NCI-H1694 (cell line): ENCODE data around the gene LGMN.
"Not testable (repeated sequence)": the region's sequence is repeated elsewhere in the genome, so short reads cannot be mapped to it uniquely, and the experiment has no call there.

ENCODE experiments used
- DNase-seq: peaks from one replicate; lab custom pipeline; 2025; lab: John Stamatoyannopoulos, UW

The LGMN gene

DNA sequence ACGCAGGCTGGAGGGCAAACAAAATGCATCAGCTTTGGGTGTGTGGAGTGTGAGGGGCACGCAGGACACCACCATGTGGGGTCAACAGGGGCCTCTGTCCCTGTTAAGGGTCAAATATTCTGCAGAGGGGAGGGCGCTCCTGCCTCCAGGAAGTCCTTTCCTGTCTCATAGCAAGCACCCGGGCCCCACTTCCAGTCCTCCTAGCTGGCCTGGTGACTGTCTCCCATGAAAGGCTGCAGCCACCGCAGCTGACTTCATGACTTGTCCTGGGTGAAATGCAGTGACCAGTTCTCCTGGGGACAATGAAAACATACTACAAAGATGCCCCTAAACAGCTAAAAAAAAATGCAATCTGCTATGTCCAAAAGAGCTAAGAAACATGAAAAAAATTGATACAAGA lies 53.6 kb downstream of the LGMN start:
- no peak for DNase-seq

- DNase-seq: peak; percentile 46
Measured at GRCh38 chr14:92693998-92694795, 54.2 kb downstream of the LGMN start.

GRCh38 chr14:92692822-92693226 lies 55.6 kb downstream of the LGMN start:
- DNase-seq: peak; percentile 98

- DNase-seq: peak; percentile 87
Measured at GRCh38 chr14:92690171-92691011, 58.0 kb downstream of the LGMN start.

DNA sequence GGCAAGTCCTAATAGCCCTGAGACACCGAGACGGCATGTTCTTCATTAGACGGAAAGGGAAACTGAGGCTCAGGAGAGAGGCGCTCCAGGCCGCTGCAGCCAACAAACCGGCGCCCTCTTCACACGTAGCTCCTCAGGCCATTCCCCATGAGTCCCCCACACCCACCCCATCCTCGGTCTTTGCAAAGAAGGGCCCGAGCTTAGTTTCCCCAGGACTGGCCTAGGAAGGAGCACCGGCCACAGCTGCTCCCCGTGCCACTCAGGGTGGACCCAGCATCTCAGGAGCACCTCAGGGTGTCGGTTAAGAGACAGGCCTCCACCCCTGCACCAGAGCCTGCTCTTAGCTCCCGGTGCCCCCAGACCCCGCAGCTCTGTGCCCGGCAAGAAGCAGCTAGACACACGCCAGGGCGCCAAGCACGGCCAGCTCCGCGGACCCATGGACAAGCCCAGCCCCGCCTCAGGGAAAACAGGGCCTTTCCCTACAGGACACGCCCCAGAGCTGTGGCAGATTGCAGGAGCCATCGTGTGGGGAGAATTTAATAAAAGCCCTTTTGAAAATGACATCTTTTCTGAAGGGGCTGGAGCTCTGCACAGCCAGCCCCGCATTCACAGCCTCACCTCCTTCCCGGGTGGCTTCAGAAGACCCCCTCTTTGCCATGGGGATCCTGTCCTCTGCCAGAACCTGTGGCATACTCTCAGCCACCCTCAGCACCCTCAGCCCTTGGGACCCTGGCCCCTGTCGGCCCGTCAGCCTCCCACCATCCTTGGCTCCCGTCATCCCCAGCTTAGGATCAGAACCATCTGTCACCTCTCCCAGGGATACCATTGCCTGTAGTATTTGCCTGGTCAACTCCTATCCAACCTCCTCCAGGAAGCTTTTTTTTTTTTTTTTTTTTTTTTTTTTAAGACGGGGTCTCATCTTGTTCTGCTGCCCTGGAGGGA lies 59.7 kb downstream of the LGMN start:
- DNase-seq: peak; percentile 75

DNA sequence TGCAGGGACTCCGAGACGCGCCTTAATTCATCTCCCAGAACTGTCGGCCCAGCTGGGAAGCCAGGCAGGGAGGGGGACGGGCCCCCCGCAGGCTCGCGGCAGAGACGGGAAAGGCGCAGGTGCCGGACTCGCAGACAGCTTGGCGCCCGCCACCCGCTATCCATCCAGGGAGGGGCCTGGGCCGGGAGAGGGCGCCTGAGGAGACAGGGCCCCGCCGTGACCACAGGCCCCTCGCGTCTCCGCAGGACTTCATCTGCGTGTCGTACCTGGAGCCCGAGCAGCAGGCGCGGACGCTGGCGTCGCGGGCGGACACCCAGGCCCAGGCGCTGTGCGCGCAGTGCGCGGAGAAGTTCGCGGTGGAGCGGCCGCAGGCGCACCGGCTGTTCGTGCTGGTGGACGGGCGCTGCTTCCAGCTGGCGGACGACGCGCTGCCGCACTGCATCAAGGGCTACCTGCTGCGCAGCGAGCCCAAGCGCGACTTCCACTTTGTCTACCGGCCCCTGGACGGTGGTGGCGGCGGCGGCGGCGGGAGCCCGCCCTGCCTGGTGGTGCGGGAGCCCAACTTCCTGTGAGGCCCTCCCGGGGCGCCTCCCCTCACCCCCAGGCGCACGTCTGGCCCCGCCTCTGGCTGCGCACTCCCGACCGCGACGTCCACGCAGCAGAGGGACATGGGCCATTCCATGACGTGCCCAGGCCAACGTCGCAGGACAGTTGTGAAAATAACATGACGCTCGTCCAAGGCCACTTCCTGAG lies 60.6 kb downstream of the LGMN start:
- no peak for DNase-seq

DNA sequence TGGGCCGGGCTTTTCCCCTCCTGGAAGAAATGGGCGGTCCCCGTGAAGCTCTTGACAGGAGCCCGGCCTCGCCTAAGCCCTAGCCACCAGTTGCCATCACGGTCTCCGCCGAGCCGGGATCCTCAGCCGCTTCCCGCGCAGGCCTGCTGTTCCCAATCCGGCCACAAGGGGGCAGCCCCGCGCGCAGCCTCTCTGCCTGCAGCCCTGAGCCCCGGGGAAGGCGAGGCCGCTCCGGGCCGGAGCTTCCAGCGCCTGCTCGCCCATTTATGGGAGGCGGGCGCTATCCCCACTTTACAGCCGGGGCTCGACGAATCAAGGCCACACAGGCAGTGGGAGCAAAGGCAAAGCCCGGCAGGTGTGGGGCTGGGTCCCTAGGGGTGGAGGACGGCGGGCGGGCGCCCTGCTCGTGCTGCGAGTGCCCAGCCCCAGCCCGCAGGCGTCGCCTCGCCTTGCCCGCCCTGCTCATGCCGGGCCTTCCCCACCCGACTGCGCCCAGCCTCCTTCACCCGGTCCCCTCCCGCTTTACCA lies 61.5 kb downstream of the LGMN start:
- peak; percentile 91 for DNase-seq

DNA sequence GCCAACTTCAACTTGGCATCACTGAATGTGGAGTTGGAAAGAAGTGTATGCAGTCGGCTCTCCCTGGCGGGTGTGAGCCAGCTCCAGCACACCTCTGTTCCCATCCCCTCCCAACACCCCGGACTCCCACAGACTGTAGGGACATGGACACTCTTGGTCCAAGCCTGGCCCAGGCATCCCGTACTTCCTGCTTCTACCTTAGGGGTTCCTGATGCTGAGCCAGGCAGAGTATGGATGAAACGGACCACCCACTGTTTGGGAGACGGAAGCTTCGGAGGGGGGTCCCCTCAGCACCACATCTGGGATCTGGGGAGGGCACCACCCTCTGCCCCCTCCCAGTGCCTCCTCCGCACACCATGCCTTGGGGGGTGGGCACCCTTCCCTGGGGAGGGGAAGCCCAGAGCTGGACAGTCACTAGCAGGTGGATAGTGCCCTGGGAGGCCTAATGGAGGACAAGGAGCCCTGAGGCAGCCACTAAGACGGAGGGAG lies 62.0 kb downstream of the LGMN start:
- no peak for DNase-seq

DNA sequence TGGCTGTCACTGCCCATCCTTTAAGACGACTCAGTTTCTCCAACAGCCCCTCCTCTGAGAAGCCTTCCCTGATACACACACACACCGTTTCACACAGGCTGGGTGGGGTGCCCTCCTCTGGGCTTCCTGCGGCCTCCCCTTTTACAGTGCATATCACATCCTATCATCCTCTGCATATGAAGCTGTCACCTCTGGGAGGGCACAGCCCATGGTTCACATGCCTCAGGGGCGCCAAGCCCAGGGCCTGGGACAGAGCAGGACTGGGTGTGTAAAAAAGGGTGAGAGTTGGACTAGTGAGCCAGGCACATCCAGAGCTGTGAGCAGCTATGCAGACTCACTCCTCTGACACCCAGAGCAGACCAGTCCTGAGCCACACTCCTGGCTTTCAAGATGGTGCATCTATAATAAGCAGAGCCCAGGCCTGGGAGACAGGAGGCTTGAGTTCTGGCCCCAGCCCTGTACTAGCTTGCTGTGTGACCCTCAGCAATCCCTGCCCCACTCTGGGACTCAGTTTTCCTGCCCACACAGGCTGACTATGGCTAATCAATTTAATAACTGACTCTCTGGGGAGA lies 62.6 kb downstream of the LGMN start:
- DNase-seq: no peak

GRCh38 chr14:92684801-92685560 lies 63.4 kb downstream of the LGMN start:
- DNase-seq: no peak

GRCh38 chr14:92683041-92683440 lies 65.4 kb downstream of the LGMN start:
- DNase-seq: no peak

- peak; percentile 81 for DNase-seq
Measured at GRCh38 chr14:92680781-92681650, 67.4 kb downstream of the LGMN start.

DNA sequence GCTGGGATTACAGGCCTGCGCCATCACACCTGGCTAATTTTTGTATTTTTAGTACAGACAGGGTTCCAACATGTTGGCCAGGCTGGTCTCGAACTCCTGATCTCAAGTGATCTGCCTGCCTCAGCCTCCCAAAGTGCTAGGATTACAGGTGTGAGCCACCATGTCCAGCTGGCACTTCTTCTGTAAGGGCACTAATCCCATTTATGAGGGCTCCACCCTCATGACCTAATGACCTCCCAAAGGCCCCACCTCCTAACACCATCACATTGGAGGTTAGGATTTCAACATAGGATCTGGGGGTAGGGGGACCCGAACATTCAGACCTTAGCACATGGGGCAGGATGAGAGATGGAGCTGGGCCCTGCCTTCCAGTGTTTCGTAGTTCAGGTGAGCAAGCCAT lies 68.1 kb downstream of the LGMN start:
- DNase-seq: not testable (repeated sequence)

- no peak for DNase-seq
Measured at GRCh38 chr14:92679246-92679645, 69.2 kb downstream of the LGMN start.

DNA sequence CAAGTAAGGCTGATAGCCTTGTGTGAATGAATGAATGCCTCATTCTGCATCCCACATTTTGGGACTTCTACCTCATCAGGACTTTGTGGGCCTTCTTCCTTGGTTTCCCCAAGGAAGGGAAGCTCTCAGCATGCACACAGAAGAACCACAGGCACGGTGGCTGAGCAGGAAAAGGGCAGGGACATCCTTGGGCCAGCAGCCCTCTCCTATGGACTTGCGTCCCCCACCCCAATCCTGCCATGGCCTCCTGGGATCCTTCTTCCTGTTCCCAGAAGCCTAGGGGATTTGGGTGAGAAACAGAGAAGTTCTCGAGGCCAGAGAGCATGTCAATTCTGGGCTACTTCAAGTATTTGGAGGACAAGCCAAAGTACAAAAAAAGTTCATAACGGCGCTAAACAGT lies 69.7 kb downstream of the LGMN start:
- no peak for DNase-seq

DNA sequence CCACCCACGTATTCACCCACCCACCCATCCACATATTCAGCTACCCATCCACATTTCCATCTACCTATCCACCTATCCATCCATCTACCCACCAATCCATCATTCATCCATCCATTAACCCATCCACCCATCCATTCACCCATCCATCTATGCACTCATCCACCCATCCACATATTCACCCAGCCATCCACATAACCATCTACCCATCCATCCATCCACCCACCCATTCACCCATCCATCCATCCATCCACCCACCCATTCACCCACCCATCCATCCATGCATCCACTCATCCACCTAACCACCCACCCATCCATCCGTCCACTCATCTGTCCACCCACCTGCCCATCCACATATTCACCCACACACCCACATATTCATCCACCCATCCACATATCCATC lies 70.5 kb downstream of the LGMN start:
- DNase-seq: no peak

- no peak for DNase-seq
Measured at GRCh38 chr14:92677087-92677668, 71.2 kb downstream of the LGMN start.

DNA sequence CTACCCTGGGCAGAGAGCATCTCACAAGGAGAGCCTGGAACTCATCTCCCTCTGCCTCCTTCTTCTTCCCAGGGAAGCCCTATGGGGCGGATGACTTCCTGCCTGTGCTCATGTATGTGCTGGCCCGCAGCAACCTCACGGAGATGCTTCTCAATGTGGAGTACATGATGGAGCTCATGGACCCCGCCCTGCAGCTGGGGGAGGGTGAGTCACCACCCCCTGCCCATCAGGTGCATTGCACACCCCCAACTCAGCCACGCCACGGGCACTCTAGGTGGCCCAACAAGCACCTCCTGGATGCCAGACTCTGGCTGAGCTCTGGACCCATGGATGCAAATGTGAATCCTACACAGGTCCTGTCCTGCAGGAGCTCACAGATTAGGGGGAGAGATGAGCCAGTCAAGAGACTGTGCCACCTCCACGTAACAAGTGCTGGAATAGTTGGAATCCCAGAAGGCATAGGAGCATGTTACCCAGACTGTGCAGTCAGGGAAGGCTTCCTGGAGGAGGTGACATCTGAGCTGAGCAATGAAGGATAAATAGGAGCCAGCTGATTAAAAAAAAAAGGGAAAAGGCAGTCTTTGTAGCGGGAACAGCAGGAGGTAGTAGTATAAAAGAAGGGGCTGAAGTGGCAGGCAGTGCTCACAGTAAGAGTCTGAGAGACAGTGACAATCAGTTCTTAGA lies 71.9 kb downstream of the LGMN start:
- DNase-seq: no peak
